Panc1 (cell line): ENCODE data around the gene ZNF319. TPM values are rescaled to one million over a fixed set of nuclear protein-coding genes. Genes with fewer than 3 reads are reported as not detected.

Experiments
- ATAC-seq: fragments of 200-7000 bp; cut with Tn5 transposase; 2 replicates; pipeline ENCODE4 v1.9.1; 2020; ENCODE audit warnings: mild to moderate bottlenecking, moderate library complexity
- BruUV-seq: library from RNA; stranded (reverse); fragments of 400-500 nt; replicated peaks from 2 replicates; lab custom pipeline; 2021; lab: Mats Ljungman, UMichigan
- CTCF ChIA-PET: fragments of 300-600 bp; sonication (Branson Sonifier 250); formaldehyde crosslinking; loops from one replicate; lab custom pipeline; 2022; ENCODE audit warnings: antibody characterized with exemption; lab: Charles Lee
- POLR2A ChIA-PET: fragments of 300-600 bp; sonication (Branson Sonifier 250); formaldehyde crosslinking; loops from one replicate; lab custom pipeline; 2022; ENCODE audit warnings: antibody characterized with exemption; lab: Charles Lee
- DNase-seq: peaks from one replicate; pipeline ENCODE4 v3.0.0-alpha.2; 2010; ENCODE audit warnings: low read depth, low spot score
- H3K27ac ChIP-seq: 2 replicates; pipeline ENCODE4 v1.5.1; 2011; ENCODE audit warnings: mild to moderate bottlenecking, low read length, inconsistent platforms
- H3K27me3 ChIP-seq: fragments of 200-500 bp; sonication (Bioruptor generic); 2 replicates; pipeline ENCODE4 v1.6.0; 2014; ENCODE audit warnings: low read length, inconsistent platforms; ENCODE audit not compliant: control insufficient read depth, insufficient read depth
- H3K36me3 ChIP-seq: fragments of 200-500 bp; sonication (Bioruptor generic); 2 replicates; pipeline ENCODE4 v1.5.1; 2014; ENCODE audit warnings: inconsistent platforms, mild to moderate bottlenecking, low read length, moderate library complexity; ENCODE audit not compliant: control insufficient read depth, insufficient read depth
- H3K4me1 ChIP-seq: 2 replicates; pipeline ENCODE4 v1.5.1; 2011; ENCODE audit warnings: inconsistent platforms, mild to moderate bottlenecking, low read length, moderate library complexity; ENCODE audit not compliant: control insufficient read depth, insufficient read depth
- H3K4me3 ChIP-seq, 2 experiments: 2 replicates each; pipeline ENCODE4 v1.5.1; 2011 to 2012; ENCODE audit warnings: low read depth in 2 of 2, low read length in 2 of 2, mild to moderate bottlenecking in 2 of 2, inconsistent platforms in 1 of 2, moderate library complexity in 1 of 2
- H3K9me3 ChIP-seq: fragments of 200-500 bp; sonication (Bioruptor generic); 2 replicates; pipeline ENCODE4 v1.5.1; 2014; ENCODE audit warnings: low read depth, mild to moderate bottlenecking, inconsistent platforms, low read length, moderate library complexity; ENCODE audit not compliant: control insufficient read depth, insufficient read depth
- CTCF ChIP-seq: fragments of 450-650 bp; IDR thresholded peaks from 2 replicates; pipeline ENCODE4 v1.5.1; 2017; ENCODE audit warnings: mild to moderate bottlenecking
- POLR2AphosphoS5 ChIP-seq: IDR thresholded peaks from 2 replicates; pipeline ENCODE4 v1.6.1; 2012; ENCODE audit warnings: mild to moderate bottlenecking, low read depth, low read length, moderate library complexity
- REST ChIP-seq, 2 experiments: IDR thresholded peaks; 2 replicates each; pipeline ENCODE4 v1.6.1; 2011 to 2012; ENCODE audit warnings: low read depth in 2 of 2, control low read depth in 1 of 2, low read length in 1 of 2, mild to moderate bottlenecking in 1 of 2, moderate library complexity in 1 of 2; ENCODE audit not compliant: insufficient read depth in 1 of 2
- SIN3A ChIP-seq: IDR thresholded peaks from 2 replicates; pipeline ENCODE4 v1.6.1; 2012; ENCODE audit warnings: low read depth, mild to moderate bottlenecking, low read length, moderate library complexity, borderline replicate concordance; ENCODE audit not compliant: insufficient read depth
- TCF7L2 ChIP-seq: IDR thresholded peaks from 2 replicates; pipeline ENCODE4 v1.6.1; 2011; ENCODE audit warnings: mild to moderate bottlenecking, low read depth, low read length, inconsistent platforms
- in situ Hi-C: cut with HindIII; loops from 2 replicates; pipeline ENCODE4 v1.10.0; 2016; ENCODE audit warnings: low sequenced_read_pairs, low pct_unique_long_range_greater_than_20kb
- intact Hi-C: fragments of 100-400 bp; cut with micrococcal nuclease; formaldehyde crosslinking; loops from one replicate; pipeline ENCODE4 v1.10.0; 2022; ENCODE audit not compliant: unreplicated experiment
- total RNA-seq: library from RNA; stranded (reverse); gene quantifications from one replicate; pipeline ENCODE4 v1.2.1, GENCODE V29; 2021; ENCODE audit not compliant: unreplicated experiment

Gene ZNF319
- total RNA-seq, 1 experiment from 2014 or later: 6.5 TPM

- no peak overlapping the region for H3K4me3 ChIP-seq
- intact Hi-C loops (no loop called here), in situ Hi-C loops (no loop called here)
- no peaks in the 10 kb centered on the region for H3K9me3 ChIP-seq
- CTCF ChIA-PET: no interaction called here
- no peaks in the 10 kb centered on the region for H3K4me1 ChIP-seq
- H3K36me3 ChIP-seq: no peaks in the 10 kb centered on the region
- no peak for TF ChIP-seq REST (IDR thresholded peaks at IDR 0.05; ENCODE audit: insufficient read depth in 1 of 2, low read depth in 2 of 2, low read length in 1 of 2)
- no peak for TF ChIP-seq POLR2AphosphoS5
- TF ChIP-seq CTCF: no peak
- TF ChIP-seq TCF7L2: no peak
- TF ChIP-seq SIN3A: no peak
- DNase-seq: no peak
- H3K27me3 ChIP-seq: no peaks in the 10 kb centered on the region
- no peak overlapping the region for H3K27ac ChIP-seq
- BruUV-seq: no TSS peak
- no peak for ATAC-seq
- POLR2A ChIA-PET: no interaction called here
Measured at GRCh38 chr16:57966204-57966771, 34.2 kb downstream of the ZNF319 start.

GRCh38 chr16:57964157-57964700 is 36.2 kb downstream of the ZNF319 start:
- ATAC-seq (no peak), DNase-seq (no peak)
- TF ChIP-seq TCF7L2 (no peak), SIN3A (no peak), POLR2AphosphoS5 (no peak), REST (IDR thresholded peaks at IDR 0.05; ENCODE audit: insufficient read depth in 1 of 2, low read depth in 2 of 2, low read length in 1 of 2) (no peak), CTCF (no peak)
- Histone ChIP-seq H3K36me3 (no peaks in the 10 kb centered on the region), H3K9me3 (no peaks in the 10 kb centered on the region), H3K4me3 (no peak overlapping the region), H3K27ac (no peak overlapping the region), H3K27me3 (no peaks in the 10 kb centered on the region), H3K4me1 (no peaks in the 10 kb centered on the region)
- ChIA-PET POLR2A (no interaction called here), CTCF (interaction anchor here (0.6 kb wide), 1 partner anchor 65 kb away, joined by 3 read pairs; no protein-coding TSS in a partner anchor)
- intact Hi-C loops (no loop called here), in situ Hi-C loops (no loop called here)
- BruUV-seq: no TSS peak
